HG03439 (cell line): Measurements from ENCODE around the gene SOX18.

Source experiments
- ATAC-seq: cut with Tn5 transposase; IDR thresholded peaks from one replicate; pipeline ENCODE4 v1.9.1; 2021; ENCODE audit warnings: mild to moderate bottlenecking, moderate library complexity; ENCODE audit not compliant: unreplicated experiment

The SOX18 gene

DNA sequence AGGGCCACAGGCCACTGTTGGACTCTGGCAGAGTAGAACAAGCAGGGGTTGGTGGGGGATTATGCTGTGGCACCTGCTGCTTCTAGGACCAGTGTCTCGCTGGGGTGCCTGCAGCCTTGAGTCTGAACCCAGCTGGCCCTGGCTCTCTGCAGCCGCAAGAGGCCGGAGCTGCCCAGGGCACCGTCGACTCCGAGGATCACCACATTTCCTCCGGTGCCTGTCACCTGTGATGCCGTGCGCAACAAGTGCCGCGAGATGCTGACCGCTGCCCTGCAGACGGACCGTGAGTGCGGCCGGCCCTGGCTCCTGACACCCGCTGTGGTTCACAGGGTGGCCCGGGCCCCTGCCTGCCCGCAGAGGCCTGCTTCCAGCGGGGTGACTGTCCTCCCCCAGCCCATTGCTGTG lies 19.8 kb upstream of the SOX18 start:
- no peak for ATAC-seq

DNA sequence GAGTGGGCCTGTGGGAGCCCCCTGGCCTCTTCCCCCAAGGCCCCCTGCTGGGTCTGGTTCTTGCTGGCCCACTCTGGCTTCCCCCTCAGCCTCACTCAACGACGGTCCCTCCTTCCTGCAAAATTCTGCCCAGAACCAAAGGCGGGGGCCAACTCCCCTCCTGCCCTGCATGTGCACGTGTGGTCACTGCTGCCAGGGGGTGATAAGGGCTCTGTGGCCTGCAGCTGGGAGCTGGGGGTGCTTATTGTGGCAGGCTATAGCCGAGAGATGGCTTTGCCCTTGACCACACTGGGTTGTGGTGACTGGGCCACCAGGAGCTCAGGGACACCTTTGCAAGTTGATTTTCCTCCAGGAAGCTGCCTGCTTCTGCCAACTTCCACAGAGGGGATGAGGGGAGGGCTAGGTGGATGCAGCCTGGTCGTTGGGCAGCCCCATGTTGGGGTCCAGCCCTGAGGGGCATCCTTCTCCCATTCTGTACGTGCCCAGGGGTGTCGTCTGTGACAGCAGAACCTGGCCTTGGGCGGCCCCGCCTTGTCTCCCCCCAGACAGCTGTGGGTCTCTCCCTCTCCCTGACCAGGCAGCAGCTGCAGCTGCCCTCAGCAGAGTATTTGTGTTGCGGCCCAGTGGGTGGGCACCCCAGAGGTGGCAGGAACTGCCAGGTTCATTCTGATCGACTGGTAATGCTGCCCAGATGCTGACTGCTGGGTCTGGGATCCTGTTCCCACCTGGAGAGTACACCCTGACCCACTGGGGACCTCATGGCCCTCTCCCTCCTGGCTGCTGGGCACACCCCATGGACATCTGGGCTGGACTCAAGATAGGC lies 19.2 kb upstream of the SOX18 start:
- no peak for ATAC-seq

DNA sequence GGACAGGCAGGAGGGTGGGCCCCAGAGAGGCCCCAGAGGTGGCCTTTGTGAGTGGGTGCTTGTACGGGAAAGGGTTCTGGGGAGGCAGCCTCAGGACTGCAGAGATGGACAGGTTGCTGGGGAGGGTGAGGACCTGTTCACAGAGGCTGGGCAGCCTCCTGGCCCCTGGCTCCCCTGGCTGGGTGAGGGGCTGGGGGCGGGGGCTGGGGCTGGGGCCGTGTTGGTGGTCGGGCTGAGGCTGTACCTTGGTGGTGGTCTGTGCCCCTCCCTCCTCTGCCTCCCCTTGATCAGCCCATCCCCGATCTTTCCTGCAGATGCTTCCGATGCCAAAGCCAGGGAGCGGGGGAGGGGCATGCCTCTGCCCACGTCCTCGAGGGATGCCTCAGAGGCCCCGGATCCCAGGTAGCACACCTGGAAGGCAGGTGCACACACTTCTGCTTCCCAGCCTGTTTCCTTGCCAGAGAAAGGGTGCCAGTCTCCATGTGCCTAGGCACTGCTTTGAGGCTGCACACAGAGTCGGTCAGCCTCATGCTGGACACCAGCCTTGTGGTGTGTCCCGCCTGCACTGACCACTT lies 18.4 kb upstream of the SOX18 start:
- ATAC-seq = no peak

DNA sequence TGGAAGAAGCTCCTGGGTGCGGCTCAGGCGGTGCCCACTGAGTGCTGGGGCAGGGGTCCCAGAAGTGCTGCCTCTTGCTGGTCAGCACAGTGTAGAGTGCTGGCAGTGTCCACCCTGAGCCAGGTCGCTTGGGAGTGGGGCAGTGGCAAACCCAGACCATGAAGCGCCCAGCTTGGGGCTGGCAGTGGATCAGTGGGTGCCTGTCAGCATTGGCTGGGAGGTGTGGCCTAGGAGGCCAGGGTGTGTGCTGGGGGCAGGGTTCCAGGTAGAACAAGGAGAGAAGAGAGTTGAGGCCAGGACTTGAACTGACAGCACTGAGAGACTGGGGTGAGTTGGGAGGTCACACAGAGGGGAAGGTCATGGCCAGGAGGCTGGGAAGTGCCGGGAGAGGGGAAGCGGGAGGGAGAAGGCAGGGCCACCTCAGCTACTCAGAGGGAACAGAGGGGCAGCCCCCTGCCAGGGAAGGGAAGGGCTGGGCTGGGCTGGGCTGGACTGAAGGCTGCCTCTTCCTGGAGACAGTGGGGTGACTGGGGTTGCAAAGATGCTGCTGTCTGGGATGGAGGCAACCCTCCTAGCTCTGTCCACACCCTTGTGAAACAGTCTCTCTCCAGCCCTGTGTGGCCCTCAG lies 17.7 kb upstream of the SOX18 start:
- no peak for ATAC-seq

DNA sequence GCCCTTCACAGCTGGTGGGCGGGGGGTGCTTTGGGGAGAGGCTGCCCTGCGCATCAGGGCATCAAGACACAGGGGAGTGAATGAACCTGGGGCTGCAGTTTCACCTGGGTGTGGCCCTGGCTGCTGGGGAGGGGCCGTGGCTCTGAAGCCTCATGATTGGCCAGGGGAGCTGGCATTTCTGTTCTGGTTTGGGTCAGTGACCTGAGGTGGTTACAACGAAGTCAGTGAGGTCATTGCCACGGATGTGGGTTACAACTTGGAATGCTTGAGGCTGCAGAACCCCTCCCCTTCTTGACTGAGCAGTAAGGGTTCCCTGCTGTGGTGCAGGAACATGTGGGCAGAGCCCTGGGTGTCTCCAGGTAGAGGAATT lies 16.5 kb upstream of the SOX18 start:
- ATAC-seq = peak; percentile 36

DNA sequence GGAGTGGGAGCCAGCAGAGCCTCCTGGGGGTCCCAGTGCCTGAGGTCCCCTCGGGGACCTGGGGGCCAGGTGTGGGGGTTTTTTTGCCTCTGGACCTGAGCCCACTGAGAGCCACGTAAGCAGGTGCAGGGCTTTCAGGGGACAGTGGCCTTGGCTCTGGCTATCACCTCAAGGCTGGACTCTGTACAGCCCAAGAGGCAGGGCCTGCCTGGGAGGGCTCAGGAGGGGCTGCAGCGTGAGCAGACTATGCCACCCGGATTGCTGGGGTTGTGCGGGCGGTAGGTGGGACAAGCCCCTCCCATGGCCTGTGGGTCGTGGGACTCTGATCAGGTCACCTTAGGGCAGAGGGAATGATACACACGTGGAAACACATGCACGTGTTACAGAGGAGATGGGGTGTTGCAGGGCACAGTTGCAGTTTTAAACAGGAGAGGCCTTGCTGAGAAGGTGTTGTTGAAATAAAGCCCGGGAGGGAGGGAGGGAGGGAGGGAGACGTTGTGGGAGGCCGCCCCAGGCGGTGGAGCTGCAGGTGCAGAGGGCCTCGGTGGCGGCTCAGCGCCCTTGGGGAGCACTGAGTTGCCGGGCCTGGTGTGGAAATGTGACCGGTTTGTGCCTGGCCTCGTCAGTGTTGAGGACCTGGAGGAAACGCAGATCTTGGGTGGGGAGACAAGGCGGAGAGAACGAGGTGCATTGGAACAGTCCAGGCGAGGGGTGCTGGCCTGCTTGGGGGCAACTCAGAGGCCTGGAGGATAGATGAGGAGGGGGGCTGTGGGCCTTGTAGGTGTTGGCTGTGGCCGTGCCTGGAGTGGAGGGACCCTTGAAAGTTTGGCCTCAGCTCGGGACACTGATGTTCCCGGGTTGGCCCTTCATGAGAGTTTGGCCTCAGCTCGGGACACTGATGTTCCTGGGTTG lies 15.9 kb upstream of the SOX18 start:
- no peak for ATAC-seq

DNA sequence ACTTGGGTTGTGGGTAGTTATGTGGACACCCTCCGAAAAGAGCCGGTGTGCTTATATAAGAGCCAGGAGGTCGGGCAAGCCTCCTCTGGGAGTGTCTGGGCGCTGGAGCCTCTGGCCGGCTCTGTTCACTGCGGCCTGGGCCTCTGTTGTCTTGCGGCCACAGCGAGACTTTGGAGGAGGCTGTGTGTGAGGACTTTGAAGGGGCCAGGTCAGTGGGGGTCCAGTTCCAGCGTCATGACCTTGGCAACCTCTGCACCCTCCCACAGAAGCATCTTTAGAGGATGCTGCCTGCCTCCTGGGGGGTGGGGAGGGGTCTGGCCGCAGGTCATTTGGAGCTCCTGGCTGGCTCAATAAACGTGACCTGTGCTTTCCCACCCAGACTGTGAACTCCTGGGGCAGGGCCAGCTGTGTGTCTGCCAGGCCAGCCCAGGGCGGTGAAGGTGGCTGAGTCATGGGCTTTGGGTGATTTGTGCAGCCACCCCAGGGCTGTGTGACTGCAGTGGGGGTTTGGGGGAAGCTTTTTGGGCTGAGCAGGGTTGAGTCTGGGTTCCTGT lies 14.8 kb upstream of the SOX18 start:
- no peak for ATAC-seq

DNA sequence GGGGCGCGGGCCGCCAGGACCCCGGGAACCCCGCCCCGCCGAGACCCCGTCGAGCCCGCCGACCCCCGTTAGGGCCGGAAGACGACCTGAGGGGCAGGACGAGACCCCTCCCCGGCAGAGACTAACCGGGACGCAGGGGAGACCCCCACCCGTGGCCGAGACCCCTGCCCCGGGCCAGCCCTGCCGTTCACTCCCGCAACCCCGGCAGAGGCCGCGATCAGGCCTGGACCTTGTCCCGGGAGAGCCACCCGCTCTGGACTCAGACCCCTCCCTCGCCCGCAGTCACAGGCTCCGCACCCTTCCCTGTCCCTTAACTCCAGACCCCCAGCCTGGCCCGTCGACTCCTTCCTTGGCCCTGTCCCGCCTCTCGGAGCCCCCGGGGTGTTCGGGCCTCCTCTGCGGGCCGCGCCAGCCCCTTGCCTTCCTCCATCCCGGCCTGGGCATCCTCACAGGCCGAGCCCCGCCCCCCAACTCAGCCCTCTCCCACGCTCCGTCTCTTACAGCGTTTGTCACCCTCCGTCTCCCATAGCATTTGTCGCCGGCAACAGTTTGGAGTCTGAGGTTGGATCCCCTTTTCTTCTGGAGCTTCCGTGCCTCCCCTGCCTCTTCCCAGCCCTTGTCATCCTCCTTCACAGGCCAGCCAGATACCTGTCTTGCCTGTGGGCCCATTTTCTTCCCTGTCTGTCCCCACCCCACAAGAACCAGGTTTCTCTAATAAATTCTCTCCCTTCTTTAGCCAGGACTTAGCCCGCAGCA lies 14.1 kb upstream of the SOX18 start:
- no peak for ATAC-seq

DNA sequence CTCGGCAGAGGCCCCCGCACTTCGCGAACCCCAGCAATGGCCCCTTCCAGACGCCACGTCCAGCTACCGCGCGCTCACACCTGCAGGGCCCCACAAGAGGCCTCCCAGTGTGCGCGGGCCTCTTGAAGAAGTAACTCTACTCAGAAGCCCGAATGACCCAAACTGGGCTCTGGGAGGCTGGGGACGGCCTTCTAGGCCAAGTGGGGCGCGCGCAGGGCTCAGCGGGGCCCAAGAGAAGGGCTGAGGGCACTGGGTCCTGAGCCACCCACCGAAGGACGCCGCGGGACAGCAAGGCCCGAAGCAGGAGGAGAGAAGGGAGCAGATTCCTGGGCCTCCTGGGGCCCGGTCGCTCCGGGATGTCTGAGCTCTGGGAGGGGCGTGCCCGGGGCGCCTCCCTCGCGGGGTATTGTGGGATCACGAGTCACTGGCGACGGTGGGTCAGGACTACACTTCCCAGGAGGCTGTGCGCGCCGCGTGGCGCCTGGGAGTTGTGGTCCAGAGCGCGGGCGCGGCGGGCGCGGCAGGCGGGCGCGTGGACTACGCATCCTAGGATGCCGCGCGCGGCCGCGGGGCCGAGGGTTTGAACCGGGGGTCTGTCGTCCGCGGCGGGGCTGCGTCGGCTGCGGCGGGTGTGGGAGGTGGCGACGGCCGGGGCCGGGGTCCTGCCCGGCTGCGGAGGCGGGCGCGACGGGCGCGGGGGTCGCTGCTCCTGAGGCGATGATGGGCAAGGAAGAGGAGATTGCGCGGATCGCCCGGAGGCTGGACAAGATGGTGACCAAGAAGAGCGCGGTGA lies 13.4 kb upstream of the SOX18 start, which contains the start of gene TCEA2:
TCEA2 (plus strand) TSS at position 603 of the 793 bp plus-strand sequence; CDS start at position 718, 115 bp downstream.
- ATAC-seq = peak; percentile 65

DNA sequence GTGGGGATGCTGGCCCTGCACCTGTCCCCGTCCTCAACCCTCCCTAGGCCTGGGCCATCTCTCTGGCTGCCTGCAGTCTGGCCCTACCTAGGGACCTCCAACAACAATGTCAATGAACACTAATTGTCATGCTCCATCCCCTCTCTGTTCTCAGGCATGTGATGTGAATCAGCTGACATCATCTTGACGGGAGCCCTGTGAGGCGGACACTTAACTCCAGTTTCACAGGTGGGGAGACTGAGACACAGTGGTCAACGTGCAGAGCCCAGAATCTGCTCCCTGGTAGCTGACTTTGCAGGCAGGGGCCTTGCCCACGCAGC lies 12.8 kb upstream of the SOX18 start:
- no peak for ATAC-seq

DNA sequence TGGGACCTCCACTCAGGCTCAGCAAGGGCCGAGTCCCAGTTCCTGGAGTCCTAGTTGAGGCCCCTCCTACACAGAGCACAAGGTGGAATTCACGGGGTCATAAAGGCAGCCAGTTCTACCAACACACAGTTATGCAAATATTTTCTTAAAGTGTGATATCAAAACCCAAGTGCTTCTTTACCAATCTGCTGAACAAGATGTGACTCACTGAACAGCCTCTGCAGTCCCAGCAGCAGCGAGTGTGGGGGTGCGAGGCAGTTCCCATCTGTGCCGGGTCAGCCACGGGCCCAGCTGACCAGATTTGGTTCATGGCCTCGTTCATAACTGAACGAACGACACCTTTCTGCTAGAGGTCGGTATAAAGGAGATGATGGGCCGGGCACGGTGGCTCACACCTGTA lies 9.1 kb upstream of the SOX18 start:
- ATAC-seq = no peak

DNA sequence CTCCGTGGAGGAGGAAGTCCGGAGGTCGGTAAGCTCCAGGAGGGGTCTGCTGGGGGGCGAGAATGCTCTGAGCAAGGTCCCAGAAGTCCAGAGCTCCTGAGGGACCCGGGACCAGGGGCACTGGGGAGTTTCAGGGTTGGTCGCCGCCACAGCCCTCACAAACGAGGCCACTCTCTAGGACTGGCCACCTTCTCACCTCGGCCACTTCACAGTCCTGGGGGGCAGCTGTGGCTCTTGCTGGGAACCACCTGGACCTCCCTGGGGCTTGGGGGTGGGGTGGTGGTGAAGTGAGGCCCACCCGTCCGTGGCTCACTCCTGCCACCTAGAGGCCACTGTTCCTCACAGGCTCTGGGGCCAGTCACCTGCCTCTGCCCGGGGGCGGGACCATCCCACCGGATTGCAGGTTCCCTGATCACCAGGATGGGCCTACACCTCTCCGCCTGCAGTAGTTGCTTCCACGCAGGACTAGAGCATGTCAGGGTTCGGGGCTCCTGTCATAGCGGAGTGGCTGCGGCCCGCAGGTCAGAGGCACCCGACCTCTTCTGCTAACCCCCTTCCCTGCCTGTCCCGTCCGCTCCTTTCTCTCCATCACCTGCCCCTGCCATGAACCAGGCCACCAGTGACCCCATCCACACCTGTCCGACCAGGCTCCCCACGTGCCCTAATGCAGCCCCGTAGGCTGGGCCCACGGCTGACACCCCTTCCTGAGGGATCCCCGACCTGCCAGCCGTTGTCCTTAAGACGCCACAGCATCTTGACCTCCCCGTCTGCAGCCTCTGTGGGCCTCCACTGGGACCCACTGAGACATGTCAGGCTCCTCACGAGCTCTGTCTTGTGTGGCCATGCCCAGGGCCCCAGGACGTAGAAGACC lies 8.4 kb upstream of the SOX18 start:
- no peak for ATAC-seq

DNA sequence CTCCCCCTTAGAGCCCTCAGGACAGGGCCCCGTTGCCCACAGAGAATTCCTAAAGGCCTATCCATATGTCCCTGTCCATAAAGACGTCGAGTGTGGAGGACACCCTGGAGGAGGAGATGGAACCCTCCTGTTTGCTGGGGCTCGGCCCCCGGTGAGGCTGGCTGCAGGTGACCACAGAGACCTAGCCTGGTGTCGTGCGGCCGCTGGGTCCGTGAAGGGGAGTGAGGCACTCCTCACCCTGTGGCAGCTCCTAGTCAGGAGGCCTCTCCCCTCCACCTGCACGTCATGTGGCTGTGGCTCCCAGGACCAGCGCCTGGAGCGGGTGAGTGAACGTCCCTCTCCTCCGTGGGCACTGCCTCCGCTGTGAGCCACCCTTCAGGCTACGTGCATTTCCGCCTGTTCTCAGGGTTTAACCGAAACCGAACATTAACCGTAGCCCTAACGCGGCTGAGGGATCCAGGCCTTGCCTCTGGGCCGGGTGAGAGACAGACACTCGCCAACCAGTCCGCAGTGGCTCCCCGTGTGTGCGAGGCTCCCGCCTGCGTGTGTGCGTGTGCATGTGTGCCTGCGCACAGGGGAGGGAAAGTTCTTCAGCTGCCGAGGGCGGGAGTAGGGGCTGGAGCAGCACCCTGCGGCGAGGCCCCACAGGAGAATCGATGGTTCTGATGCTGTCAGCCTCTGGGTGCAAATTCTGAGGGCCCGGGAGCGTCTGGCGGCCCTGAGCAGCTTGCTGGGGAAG lies 7.6 kb upstream of the SOX18 start:
- ATAC-seq = no peak

DNA sequence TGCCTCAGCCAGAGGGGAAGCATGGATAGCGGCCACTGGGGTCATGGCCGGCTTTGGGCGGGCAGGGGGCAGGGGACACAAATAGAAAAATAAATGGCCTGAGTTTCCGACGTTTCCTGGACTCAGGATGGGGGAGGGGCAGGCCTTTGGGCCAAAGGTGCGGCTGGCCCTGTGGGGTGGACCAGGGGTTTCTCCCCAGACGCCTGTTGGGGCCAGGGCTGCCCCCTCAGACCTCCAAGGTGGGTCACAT lies 7.1 kb upstream of the SOX18 start:
- ATAC-seq = no peak

DNA sequence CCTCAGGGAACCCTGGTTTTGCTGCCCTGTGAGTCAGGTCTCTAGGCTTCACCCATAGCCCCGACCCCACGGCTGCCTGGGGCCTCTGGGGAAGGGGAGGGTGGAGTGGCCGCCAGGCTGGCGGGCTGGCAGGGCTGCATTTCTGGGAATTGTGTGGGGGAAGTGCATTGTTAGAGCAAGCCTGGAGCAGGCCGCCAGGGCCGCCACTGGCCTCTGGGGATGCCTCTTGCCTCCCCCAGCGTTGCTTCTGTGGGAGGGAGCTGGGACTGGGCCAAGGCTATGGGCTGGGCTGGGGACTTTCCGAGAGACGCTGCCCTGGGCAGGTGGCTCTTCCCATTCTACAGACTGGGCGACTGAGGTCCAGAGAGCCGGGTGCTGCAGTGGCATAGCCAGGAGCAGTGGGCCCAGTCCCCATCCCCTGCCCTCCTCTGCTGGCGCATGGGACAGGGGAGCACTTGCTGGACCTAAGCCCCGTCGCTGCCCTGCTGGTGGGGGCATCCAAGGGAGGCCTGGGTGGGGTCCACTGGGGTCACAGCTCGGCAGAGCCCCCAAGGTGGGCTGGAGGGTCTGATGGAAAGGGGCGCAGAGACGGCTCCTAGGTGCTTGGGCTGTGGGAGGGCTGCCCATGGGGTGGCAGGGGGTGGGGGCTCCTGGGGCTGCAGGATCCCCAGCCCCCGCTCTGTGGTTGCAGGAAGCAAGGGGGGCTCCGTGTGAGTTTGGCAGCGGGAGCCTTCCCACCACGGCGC lies 6.6 kb upstream of the SOX18 start:
- ATAC-seq = no peak

DNA sequence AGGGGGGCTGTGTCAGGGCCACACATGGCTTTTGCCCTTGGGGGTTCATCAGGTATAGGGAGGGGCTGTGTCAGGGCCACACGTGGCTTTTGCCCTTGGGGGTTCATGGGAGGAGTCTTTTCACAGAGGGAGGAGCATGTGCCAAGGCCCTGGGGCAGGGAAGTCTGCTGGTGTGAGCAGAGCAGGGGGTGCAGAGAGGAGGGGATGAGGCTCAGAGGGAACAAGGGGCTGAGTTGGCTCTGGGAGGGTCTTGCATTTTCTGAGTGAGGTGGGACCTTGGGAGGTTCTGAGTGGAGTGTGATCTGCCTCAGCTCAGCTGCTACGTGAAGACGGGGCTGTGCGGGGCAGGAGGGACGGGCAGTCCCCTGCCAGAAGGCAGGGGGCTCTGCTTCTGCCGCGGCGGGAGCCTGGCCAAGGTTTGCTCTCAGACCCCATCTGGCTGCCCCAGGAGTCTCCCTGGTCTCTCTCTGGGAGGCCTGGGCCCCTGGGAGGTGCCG lies 6.0 kb upstream of the SOX18 start:
- no peak for ATAC-seq
